IMR-90 (cell line): ENCODE results near the gene IGSF9B. TPM values are rescaled to one million over a fixed set of nuclear protein-coding genes. Genes with fewer than 3 reads are reported as not detected.

Experiments
- ATAC-seq: fragments of 200-7000 bp; cut with Tn5 transposase; 2 replicates; pipeline ENCODE4 v1.9.1; 2020; ENCODE audit warnings: low read depth, mild to moderate bottlenecking, moderate library complexity
- BruUV-seq: library from RNA; stranded (reverse); fragments of 400-500 nt; replicated peaks from 2 replicates; lab custom pipeline; 2021; lab: Mats Ljungman, UMichigan
- CTCF ChIA-PET: fragments of 300-600 bp; formaldehyde crosslinking; extraction: SDS; loops from one replicate; lab custom pipeline; 2021; ENCODE audit warnings: antibody characterized with exemption; lab: Yijun Ruan, JAX
- POLR2A ChIA-PET: fragments of 300-600 bp; sonication (Branson Sonifier 250); formaldehyde crosslinking; loops from one replicate; lab custom pipeline; 2022; ENCODE audit warnings: antibody characterized with exemption; ENCODE audit not compliant: unreplicated experiment; lab: Charles Lee
- DNase-seq: peaks from one replicate; pipeline ENCODE4 v3.0.0; 2013
- H2AFZ ChIP-seq: replicated peaks from 2 replicates; pipeline ENCODE3; 2013; ENCODE audit warnings: low read length, mild to moderate bottlenecking; ENCODE audit not compliant: poor library complexity
- H2AK5ac ChIP-seq: 2 replicates; pipeline ENCODE4 v1.6.1; 2013; ENCODE audit warnings: low read depth, low read length, inconsistent platforms
- H2AK9ac ChIP-seq: replicated peaks from 2 replicates; pipeline ENCODE3; 2013; ENCODE audit warnings: mild to moderate bottlenecking, low read depth, low read length, moderate library complexity; ENCODE audit not compliant: poor library complexity
- H2BK120ac ChIP-seq: 2 replicates; pipeline ENCODE4 v1.6.1; 2013; ENCODE audit warnings: low read depth, low read length, inconsistent platforms
- H2BK15ac ChIP-seq: 3 replicates; pipeline ENCODE4 v1.6.1; 2013; ENCODE audit warnings: low read depth, low read length, inconsistent platforms
- H2BK20ac ChIP-seq: 2 replicates; pipeline ENCODE4 v1.6.1; 2013; ENCODE audit warnings: low read depth, mild to moderate bottlenecking, inconsistent platforms, low read length, moderate library complexity
- H2BK5ac ChIP-seq: 2 replicates; pipeline ENCODE4 v1.6.1; 2013; ENCODE audit warnings: mild to moderate bottlenecking, low read depth, low read length, inconsistent platforms; ENCODE audit not compliant: poor library complexity, severe bottlenecking
- H3K14ac ChIP-seq: replicated peaks from 2 replicates; pipeline ENCODE4 v1.6.1; 2013; ENCODE audit warnings: low read depth, low read length, inconsistent platforms
- H3K18ac ChIP-seq: 2 replicates; pipeline ENCODE4 v1.6.1; 2013; ENCODE audit warnings: low read depth, low read length, control low read depth
- H3K23ac ChIP-seq: 2 replicates; pipeline ENCODE4 v1.6.1; 2013; ENCODE audit warnings: low read depth, low read length, inconsistent platforms
- H3K27ac ChIP-seq: 2 replicates; pipeline ENCODE4 v1.5.1; 2013; ENCODE audit warnings: mild to moderate bottlenecking, control low read depth, low read length; ENCODE audit not compliant: insufficient read depth
- H3K27me3 ChIP-seq: 2 replicates; pipeline ENCODE4 v1.6.1; 2013; ENCODE audit warnings: low read length; ENCODE audit not compliant: control insufficient read depth, insufficient read depth
- H3K36me3 ChIP-seq: 2 replicates; pipeline ENCODE4 v1.6.1; 2013; ENCODE audit warnings: low read length, mixed read lengths; ENCODE audit not compliant: control insufficient read depth, insufficient read depth
- H3K4ac ChIP-seq: 2 replicates; pipeline ENCODE4 v1.6.1; 2013; ENCODE audit warnings: low read depth, low read length, inconsistent platforms
- H3K4me1 ChIP-seq: 2 replicates; pipeline ENCODE4 v1.6.1; 2013; ENCODE audit warnings: low read length, mixed read lengths; ENCODE audit not compliant: control insufficient read depth, insufficient read depth
- H3K4me2 ChIP-seq: 2 replicates; pipeline ENCODE4 v1.6.1; 2013; ENCODE audit warnings: low read depth, mild to moderate bottlenecking, control low read depth, low read length, moderate library complexity
- H3K4me3 ChIP-seq: 2 replicates; pipeline ENCODE4 v1.5.1; 2013; ENCODE audit warnings: low read depth, mild to moderate bottlenecking, control low read depth, low read length, moderate library complexity; ENCODE audit not compliant: insufficient read depth
- H3K56ac ChIP-seq: 2 replicates; pipeline ENCODE4 v1.6.1; 2013; ENCODE audit warnings: low read length, inconsistent platforms; ENCODE audit not compliant: insufficient read depth; ENCODE audit errors: extremely low read depth
- H3K79me1 ChIP-seq, 2 experiments: 2 replicates each; pipeline ENCODE4 v1.6.1; 2013; ENCODE audit warnings: low read length in 2 of 2, inconsistent platforms in 1 of 2, low read depth in 1 of 2
- H3K9ac ChIP-seq: 2 replicates; pipeline ENCODE4 v1.6.1; 2013; ENCODE audit warnings: low read depth, low read length, control low read depth
- H3K9me1 ChIP-seq: 2 replicates; pipeline ENCODE4 v1.6.1; 2013; ENCODE audit warnings: low read length, inconsistent platforms; ENCODE audit not compliant: insufficient read depth
- H3K9me3 ChIP-seq: 2 replicates; pipeline ENCODE4 v1.6.1; 2013; ENCODE audit warnings: low read length; ENCODE audit not compliant: control insufficient read depth, insufficient read depth
- H4K20me1 ChIP-seq: 2 replicates; pipeline ENCODE4 v1.6.1; 2013; ENCODE audit warnings: low read length, inconsistent platforms; ENCODE audit not compliant: insufficient read depth
- H4K5ac ChIP-seq: 2 replicates; pipeline ENCODE4 v1.6.1; 2013; ENCODE audit warnings: mild to moderate bottlenecking, low read depth, low read length, control low read depth
- H4K8ac ChIP-seq, 2 experiments: 2 replicates each; pipeline ENCODE4 v1.6.1; 2013; ENCODE audit warnings: low read depth in 2 of 2, low read length in 2 of 2, control low read depth in 1 of 2, inconsistent platforms in 1 of 2
- H4K91ac ChIP-seq: 2 replicates; pipeline ENCODE4 v1.6.1; 2013; ENCODE audit warnings: low read depth, low read length, inconsistent platforms; ENCODE audit not compliant: insufficient read depth
- BHLHE40 ChIP-seq: fragments of 150-350 bp; IDR thresholded peaks from 2 replicates; pipeline ENCODE4 v1.6.1; 2016; ENCODE audit warnings: mild to moderate bottlenecking, low read depth, low read length
- CEBPB ChIP-seq: IDR thresholded peaks from 2 replicates; pipeline ENCODE4 v1.6.1; 2012; ENCODE audit warnings: low read depth, low read length, improper control_type of control experiment
- CHD1 ChIP-seq: IDR thresholded peaks from 2 replicates; pipeline ENCODE4 v1.6.1; 2012; ENCODE audit warnings: low read depth, low read length, improper control_type of control experiment
- FOS ChIP-seq: fragments of 150-350 bp; IDR thresholded peaks from 2 replicates; pipeline ENCODE4 v1.6.1; 2016; ENCODE audit warnings: low read depth, low read length
- MAFK ChIP-seq: IDR thresholded peaks from 2 replicates; pipeline ENCODE4 v1.6.1; 2012; ENCODE audit warnings: low read depth, low read length, improper control_type of control experiment
- MAZ ChIP-seq: IDR thresholded peaks from 2 replicates; pipeline ENCODE4 v1.6.1; 2012; ENCODE audit warnings: low read depth, mild to moderate bottlenecking, low read length, improper control_type of control experiment, moderate library complexity, borderline replicate concordance
- MXI1 ChIP-seq: IDR thresholded peaks from 2 replicates; pipeline ENCODE4 v1.6.1; 2012; ENCODE audit warnings: low read depth, mild to moderate bottlenecking, low read length, moderate library complexity, borderline replicate concordance
- NFE2L2 ChIP-seq: fragments of 150-350 bp; IDR thresholded peaks from 2 replicates; pipeline ENCODE4 v1.6.1; 2016; ENCODE audit warnings: low read depth, mild to moderate bottlenecking, low read length
- POLR2A ChIP-seq: IDR thresholded peaks from 2 replicates; pipeline ENCODE4 v1.6.1; 2012; ENCODE audit warnings: mild to moderate bottlenecking, low read depth, low read length
- RAD21 ChIP-seq: IDR thresholded peaks from 2 replicates; pipeline ENCODE4 v1.6.1; 2012; ENCODE audit warnings: low read length, improper control_type of control experiment
- RCOR1 ChIP-seq: IDR thresholded peaks from 2 replicates; pipeline ENCODE4 v1.6.1; 2012; ENCODE audit warnings: mild to moderate bottlenecking, low read length, improper control_type of control experiment; ENCODE audit not compliant: insufficient replicate concordance
- SMC3 ChIP-seq: fragments of 150-350 bp; IDR thresholded peaks from 2 replicates; pipeline ENCODE4 v1.6.1; 2016; ENCODE audit warnings: low read depth, mild to moderate bottlenecking, antibody characterized with exemption, low read length, moderate library complexity
- WGBS, 2 experiments: methylation state at CpG; one replicate each; pipeline versions ENCODE4 v1.1.5 to v1.1.7; 2013; ENCODE audit warnings: missing lambda C conversion rate in 2 of 2; ENCODE audit not compliant: insufficient read length in 1 of 2; ENCODE audit errors: extremely low coverage in 2 of 2; 5-methylcytosine and 5-hydroxymethylcytosine counted together
- dilution Hi-C: fragments of 300-500 bp; cut with HindIII; formaldehyde crosslinking; loops from one replicate; pipeline ENCODE4 v1.14.3; 2018; ENCODE audit warnings: low sequenced_read_pairs; ENCODE audit not compliant: unreplicated experiment
- in situ Hi-C: fragments of 300-500 bp; cut with MboI; formaldehyde crosslinking; loops from 3 replicates; pipeline ENCODE4 v1.14.3; 2019; ENCODE audit warnings: low sequenced_read_pairs, inconsistent platforms, mixed read lengths
- intact Hi-C: fragments of 100-400 bp; cut with micrococcal nuclease; formaldehyde crosslinking; loops from 2 replicates; pipeline ENCODE4 v1.10.0; 2022
- polyA plus RNA-seq, 3 experiments: library from polyadenylated mRNA; depleted of rRNA; stranded (reverse); fragments of >200 nt; gene quantifications; 2 replicates each; pipeline ENCODE4 v1.2.3, GENCODE V29; 2012; ENCODE audit warnings: low replicate concordance in 1 of 3
- total RNA-seq: library from RNA; depleted of rRNA; stranded (reverse); fragments of >200 nt; gene quantifications from 2 replicates; pipeline ENCODE4 v1.2.3, GENCODE V29; 2012
- TF ChIP-seq, protein P1 (sequence below): fragments of 150-350 bp; IDR thresholded peaks from 2 replicates; pipeline ENCODE4 v1.6.1; 2016; ENCODE audit warnings: low read depth, mild to moderate bottlenecking, low read length, moderate library complexity, borderline replicate concordance
- TF ChIP-seq, protein P2 (sequence below): conservative IDR thresholded peaks from 2 replicates; pipeline ENCODE4 v1.5.1; 2012; ENCODE audit warnings: mild to moderate bottlenecking, low read depth, low read length, improper control_type of control experiment
- TF ChIP-seq, protein P3 (sequence below): fragments of 150-350 bp; IDR thresholded peaks from 2 replicates; pipeline ENCODE4 v1.6.1; 2017; ENCODE audit warnings: mild to moderate bottlenecking, antibody characterized with exemption, low read length, low read depth

Gene IGSF9B
- total and polyA plus RNA-seq, 2 of the 4 experiments (the other 2 are of a cell fraction), result under 0.01 to 0.10 TPM

DNA sequence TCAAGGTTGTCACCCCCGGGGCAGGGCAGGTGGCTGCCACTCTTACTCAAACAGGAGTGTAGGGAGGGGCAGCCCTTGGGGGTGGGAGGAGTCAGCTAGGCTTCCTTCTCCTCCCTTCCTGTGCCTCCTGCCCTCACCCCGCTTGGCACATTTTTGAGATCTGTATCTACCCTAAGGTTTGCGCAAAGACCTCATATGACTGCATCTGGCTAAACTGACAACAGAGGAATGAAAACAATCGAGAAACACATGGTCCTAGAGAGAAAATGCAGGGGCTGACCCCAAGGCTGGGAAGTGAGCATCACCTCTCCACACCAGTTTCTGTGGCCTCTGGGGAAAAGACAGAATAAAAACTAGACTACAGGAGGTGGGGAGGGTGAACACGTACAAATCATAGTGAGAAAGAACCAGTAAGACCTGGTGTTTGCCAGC, 28.1 kb downstream of the IGSF9B start:
- Histone ChIP-seq H3K9me3 (no peaks in the 10 kb centered on the region), H3K4me1 (no peaks in the 10 kb centered on the region), H2AK9ac (no peak overlapping the region), H3K23ac (no peak overlapping the region), H3K14ac (no peak overlapping the region), H3K79me1 (no peaks in the 10 kb centered on the region), H2BK15ac (no peak overlapping the region), H4K20me1 (no peaks in the 10 kb centered on the region), H3K9ac (no peak overlapping the region), H3K9me1 (no peaks in the 10 kb centered on the region), H3K27ac (no peak overlapping the region), H2BK20ac (no peak overlapping the region), H4K8ac (no peak overlapping the region), H2BK5ac (no peak overlapping the region), H3K27me3 (no peaks in the 10 kb centered on the region), H2AK5ac (no peak overlapping the region), H3K56ac (no peak overlapping the region), H4K91ac (no peak overlapping the region), H3K4me2 (no peak overlapping the region), H3K4ac (no peak overlapping the region), H3K36me3 (no peaks in the 10 kb centered on the region), H2BK120ac (no peak overlapping the region), H4K5ac (no peak overlapping the region), H3K4me3 (no peak overlapping the region), H3K18ac (no peak overlapping the region), H2AFZ (no peak overlapping the region)
- DNase-seq (no peak), ATAC-seq (no peak)
- in situ Hi-C loops (loop anchor here (10.0 kb wide), 1 partner anchor 216 kb away; no protein-coding TSS in a partner anchor), dilution Hi-C loops (no loop called here), intact Hi-C loops (loop anchor here (10.0 kb wide), 1 partner anchor 296 kb away; the partner anchor contains the start of genes NCAPD3 and VPS26B)
- BruUV-seq, result no TSS peak
- TF ChIP-seq CEBPB, result no peak
- TF ChIP-seq, protein P1, sequence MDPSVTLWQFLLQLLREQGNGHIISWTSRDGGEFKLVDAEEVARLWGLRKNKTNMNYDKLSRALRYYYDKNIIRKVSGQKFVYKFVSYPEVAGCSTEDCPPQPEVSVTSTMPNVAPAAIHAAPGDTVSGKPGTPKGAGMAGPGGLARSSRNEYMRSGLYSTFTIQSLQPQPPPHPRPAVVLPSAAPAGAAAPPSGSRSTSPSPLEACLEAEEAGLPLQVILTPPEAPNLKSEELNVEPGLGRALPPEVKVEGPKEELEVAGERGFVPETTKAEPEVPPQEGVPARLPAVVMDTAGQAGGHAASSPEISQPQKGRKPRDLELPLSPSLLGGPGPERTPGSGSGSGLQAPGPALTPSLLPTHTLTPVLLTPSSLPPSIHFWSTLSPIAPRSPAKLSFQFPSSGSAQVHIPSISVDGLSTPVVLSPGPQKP, result no peak
- TF ChIP-seq CHD1, result no peak
- no peak for TF ChIP-seq MAZ
- TF ChIP-seq RCOR1, result no peak
- TF ChIP-seq, protein P2, sequence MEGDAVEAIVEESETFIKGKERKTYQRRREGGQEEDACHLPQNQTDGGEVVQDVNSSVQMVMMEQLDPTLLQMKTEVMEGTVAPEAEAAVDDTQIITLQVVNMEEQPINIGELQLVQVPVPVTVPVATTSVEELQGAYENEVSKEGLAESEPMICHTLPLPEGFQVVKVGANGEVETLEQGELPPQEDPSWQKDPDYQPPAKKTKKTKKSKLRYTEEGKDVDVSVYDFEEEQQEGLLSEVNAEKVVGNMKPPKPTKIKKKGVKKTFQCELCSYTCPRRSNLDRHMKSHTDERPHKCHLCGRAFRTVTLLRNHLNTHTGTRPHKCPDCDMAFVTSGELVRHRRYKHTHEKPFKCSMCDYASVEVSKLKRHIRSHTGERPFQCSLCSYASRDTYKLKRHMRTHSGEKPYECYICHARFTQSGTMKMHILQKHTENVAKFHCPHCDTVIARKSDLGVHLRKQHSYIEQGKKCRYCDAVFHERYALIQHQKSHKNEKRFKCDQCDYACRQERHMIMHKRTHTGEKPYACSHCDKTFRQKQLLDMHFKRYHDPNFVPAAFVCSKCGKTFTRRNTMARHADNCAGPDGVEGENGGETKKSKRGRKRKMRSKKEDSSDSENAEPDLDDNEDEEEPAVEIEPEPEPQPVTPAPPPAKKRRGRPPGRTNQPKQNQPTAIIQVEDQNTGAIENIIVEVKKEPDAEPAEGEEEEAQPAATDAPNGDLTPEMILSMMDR, result no peak
- no peak for TF ChIP-seq BHLHE40
- TF ChIP-seq, protein P3, sequence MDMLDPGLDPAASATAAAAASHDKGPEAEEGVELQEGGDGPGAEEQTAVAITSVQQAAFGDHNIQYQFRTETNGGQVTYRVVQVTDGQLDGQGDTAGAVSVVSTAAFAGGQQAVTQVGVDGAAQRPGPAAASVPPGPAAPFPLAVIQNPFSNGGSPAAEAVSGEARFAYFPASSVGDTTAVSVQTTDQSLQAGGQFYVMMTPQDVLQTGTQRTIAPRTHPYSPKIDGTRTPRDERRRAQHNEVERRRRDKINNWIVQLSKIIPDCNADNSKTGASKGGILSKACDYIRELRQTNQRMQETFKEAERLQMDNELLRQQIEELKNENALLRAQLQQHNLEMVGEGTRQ, result no peak
- no peak for TF ChIP-seq FOS
- no peak for TF ChIP-seq NFE2L2
- TF ChIP-seq RAD21, result no peak
- TF ChIP-seq POLR2A, result no peak
- no peak for TF ChIP-seq SMC3
- TF ChIP-seq MAFK, result no peak
- no peak for TF ChIP-seq MXI1
- ChIA-PET CTCF (no interaction called here), POLR2A (no interaction called here)
- 36% methylated on average over 2 of the region's 5 CpGs; no CpG with 5 or more reads in 1 of the 2 experiments for WGBS, 2 experiments
